IMR-90 (cell line): ENCODE results near the gene PLD1. TPM values are rescaled to one million over a fixed set of nuclear protein-coding genes. Genes with fewer than 3 reads are reported as not detected.
A peak's percentile ranks its signal among the peaks of the same experiment; 100 is the strongest.

Experiments used
- ATAC-seq: fragments of 200-7000 bp; cut with Tn5 transposase; 2 replicates; pipeline ENCODE4 v1.9.1; 2020; ENCODE audit warnings: low read depth, mild to moderate bottlenecking, moderate library complexity
- BruUV-seq: library from RNA; stranded (reverse); fragments of 400-500 nt; replicated peaks from 2 replicates; lab custom pipeline; 2021; lab: Mats Ljungman, UMichigan
- CTCF ChIA-PET: fragments of 300-600 bp; formaldehyde crosslinking; extraction: SDS; loops from one replicate; lab custom pipeline; 2021; ENCODE audit warnings: antibody characterized with exemption; lab: Yijun Ruan, JAX
- POLR2A ChIA-PET: fragments of 300-600 bp; sonication (Branson Sonifier 250); formaldehyde crosslinking; loops from one replicate; lab custom pipeline; 2022; ENCODE audit warnings: antibody characterized with exemption; ENCODE audit not compliant: unreplicated experiment; lab: Charles Lee
- DNase-seq: peaks from one replicate; pipeline ENCODE4 v3.0.0; 2013
- H2AFZ ChIP-seq: replicated peaks from 2 replicates; pipeline ENCODE3; 2013; ENCODE audit warnings: low read length, mild to moderate bottlenecking; ENCODE audit not compliant: poor library complexity
- H2AK5ac ChIP-seq: 2 replicates; pipeline ENCODE4 v1.6.1; 2013; ENCODE audit warnings: low read depth, low read length, inconsistent platforms
- H2AK9ac ChIP-seq: replicated peaks from 2 replicates; pipeline ENCODE3; 2013; ENCODE audit warnings: mild to moderate bottlenecking, low read depth, low read length, moderate library complexity; ENCODE audit not compliant: poor library complexity
- H2BK120ac ChIP-seq: 2 replicates; pipeline ENCODE4 v1.6.1; 2013; ENCODE audit warnings: low read depth, low read length, inconsistent platforms
- H2BK15ac ChIP-seq: 3 replicates; pipeline ENCODE4 v1.6.1; 2013; ENCODE audit warnings: low read depth, low read length, inconsistent platforms
- H2BK20ac ChIP-seq: 2 replicates; pipeline ENCODE4 v1.6.1; 2013; ENCODE audit warnings: low read depth, mild to moderate bottlenecking, inconsistent platforms, low read length, moderate library complexity
- H2BK5ac ChIP-seq: 2 replicates; pipeline ENCODE4 v1.6.1; 2013; ENCODE audit warnings: mild to moderate bottlenecking, low read depth, low read length, inconsistent platforms; ENCODE audit not compliant: poor library complexity, severe bottlenecking
- H3K14ac ChIP-seq: replicated peaks from 2 replicates; pipeline ENCODE4 v1.6.1; 2013; ENCODE audit warnings: low read depth, low read length, inconsistent platforms
- H3K18ac ChIP-seq: 2 replicates; pipeline ENCODE4 v1.6.1; 2013; ENCODE audit warnings: low read depth, low read length, control low read depth
- H3K23ac ChIP-seq: 2 replicates; pipeline ENCODE4 v1.6.1; 2013; ENCODE audit warnings: low read depth, low read length, inconsistent platforms
- H3K27ac ChIP-seq: 2 replicates; pipeline ENCODE4 v1.5.1; 2013; ENCODE audit warnings: mild to moderate bottlenecking, control low read depth, low read length; ENCODE audit not compliant: insufficient read depth
- H3K27me3 ChIP-seq: 2 replicates; pipeline ENCODE4 v1.6.1; 2013; ENCODE audit warnings: low read length; ENCODE audit not compliant: control insufficient read depth, insufficient read depth
- H3K36me3 ChIP-seq: 2 replicates; pipeline ENCODE4 v1.6.1; 2013; ENCODE audit warnings: low read length, mixed read lengths; ENCODE audit not compliant: control insufficient read depth, insufficient read depth
- H3K4ac ChIP-seq: 2 replicates; pipeline ENCODE4 v1.6.1; 2013; ENCODE audit warnings: low read depth, low read length, inconsistent platforms
- H3K4me1 ChIP-seq: 2 replicates; pipeline ENCODE4 v1.6.1; 2013; ENCODE audit warnings: low read length, mixed read lengths; ENCODE audit not compliant: control insufficient read depth, insufficient read depth
- H3K4me2 ChIP-seq: 2 replicates; pipeline ENCODE4 v1.6.1; 2013; ENCODE audit warnings: low read depth, mild to moderate bottlenecking, control low read depth, low read length, moderate library complexity
- H3K4me3 ChIP-seq: 2 replicates; pipeline ENCODE4 v1.5.1; 2013; ENCODE audit warnings: low read depth, mild to moderate bottlenecking, control low read depth, low read length, moderate library complexity; ENCODE audit not compliant: insufficient read depth
- H3K56ac ChIP-seq: 2 replicates; pipeline ENCODE4 v1.6.1; 2013; ENCODE audit warnings: low read length, inconsistent platforms; ENCODE audit not compliant: insufficient read depth; ENCODE audit errors: extremely low read depth
- H3K79me1 ChIP-seq, 2 experiments: 2 replicates each; pipeline ENCODE4 v1.6.1; 2013; ENCODE audit warnings: low read length in 2 of 2, inconsistent platforms in 1 of 2, low read depth in 1 of 2
- H3K9ac ChIP-seq: 2 replicates; pipeline ENCODE4 v1.6.1; 2013; ENCODE audit warnings: low read depth, low read length, control low read depth
- H3K9me1 ChIP-seq: 2 replicates; pipeline ENCODE4 v1.6.1; 2013; ENCODE audit warnings: low read length, inconsistent platforms; ENCODE audit not compliant: insufficient read depth
- H3K9me3 ChIP-seq: 2 replicates; pipeline ENCODE4 v1.6.1; 2013; ENCODE audit warnings: low read length; ENCODE audit not compliant: control insufficient read depth, insufficient read depth
- H4K20me1 ChIP-seq: 2 replicates; pipeline ENCODE4 v1.6.1; 2013; ENCODE audit warnings: low read length, inconsistent platforms; ENCODE audit not compliant: insufficient read depth
- H4K5ac ChIP-seq: 2 replicates; pipeline ENCODE4 v1.6.1; 2013; ENCODE audit warnings: mild to moderate bottlenecking, low read depth, low read length, control low read depth
- H4K8ac ChIP-seq, 2 experiments: 2 replicates each; pipeline ENCODE4 v1.6.1; 2013; ENCODE audit warnings: low read depth in 2 of 2, low read length in 2 of 2, control low read depth in 1 of 2, inconsistent platforms in 1 of 2
- H4K91ac ChIP-seq: 2 replicates; pipeline ENCODE4 v1.6.1; 2013; ENCODE audit warnings: low read depth, low read length, inconsistent platforms; ENCODE audit not compliant: insufficient read depth
- BHLHE40 ChIP-seq: fragments of 150-350 bp; IDR thresholded peaks from 2 replicates; pipeline ENCODE4 v1.6.1; 2016; ENCODE audit warnings: mild to moderate bottlenecking, low read depth, low read length
- CEBPB ChIP-seq: IDR thresholded peaks from 2 replicates; pipeline ENCODE4 v1.6.1; 2012; ENCODE audit warnings: low read depth, low read length, improper control_type of control experiment
- CHD1 ChIP-seq: IDR thresholded peaks from 2 replicates; pipeline ENCODE4 v1.6.1; 2012; ENCODE audit warnings: low read depth, low read length, improper control_type of control experiment
- FOS ChIP-seq: fragments of 150-350 bp; IDR thresholded peaks from 2 replicates; pipeline ENCODE4 v1.6.1; 2016; ENCODE audit warnings: low read depth, low read length
- MAFK ChIP-seq: IDR thresholded peaks from 2 replicates; pipeline ENCODE4 v1.6.1; 2012; ENCODE audit warnings: low read depth, low read length, improper control_type of control experiment
- MAZ ChIP-seq: IDR thresholded peaks from 2 replicates; pipeline ENCODE4 v1.6.1; 2012; ENCODE audit warnings: low read depth, mild to moderate bottlenecking, low read length, improper control_type of control experiment, moderate library complexity, borderline replicate concordance
- MXI1 ChIP-seq: IDR thresholded peaks from 2 replicates; pipeline ENCODE4 v1.6.1; 2012; ENCODE audit warnings: low read depth, mild to moderate bottlenecking, low read length, moderate library complexity, borderline replicate concordance
- NFE2L2 ChIP-seq: fragments of 150-350 bp; IDR thresholded peaks from 2 replicates; pipeline ENCODE4 v1.6.1; 2016; ENCODE audit warnings: low read depth, mild to moderate bottlenecking, low read length
- POLR2A ChIP-seq: IDR thresholded peaks from 2 replicates; pipeline ENCODE4 v1.6.1; 2012; ENCODE audit warnings: mild to moderate bottlenecking, low read depth, low read length
- RAD21 ChIP-seq: IDR thresholded peaks from 2 replicates; pipeline ENCODE4 v1.6.1; 2012; ENCODE audit warnings: low read length, improper control_type of control experiment
- RCOR1 ChIP-seq: IDR thresholded peaks from 2 replicates; pipeline ENCODE4 v1.6.1; 2012; ENCODE audit warnings: mild to moderate bottlenecking, low read length, improper control_type of control experiment; ENCODE audit not compliant: insufficient replicate concordance
- RFX5 ChIP-seq: IDR thresholded peaks from 2 replicates; pipeline ENCODE4 v1.8.0; 2012; ENCODE audit warnings: low read depth, mild to moderate bottlenecking, low read length, moderate library complexity
- SMC3 ChIP-seq: fragments of 150-350 bp; IDR thresholded peaks from 2 replicates; pipeline ENCODE4 v1.6.1; 2016; ENCODE audit warnings: low read depth, mild to moderate bottlenecking, antibody characterized with exemption, low read length, moderate library complexity
- WGBS, 2 experiments: methylation state at CpG; one replicate each; pipeline versions ENCODE4 v1.1.5 to v1.1.7; 2013; ENCODE audit warnings: missing lambda C conversion rate in 2 of 2; ENCODE audit not compliant: insufficient read length in 1 of 2; ENCODE audit errors: extremely low coverage in 2 of 2; 5-methylcytosine and 5-hydroxymethylcytosine counted together
- dilution Hi-C: fragments of 300-500 bp; cut with HindIII; formaldehyde crosslinking; loops from one replicate; pipeline ENCODE4 v1.14.3; 2018; ENCODE audit warnings: low sequenced_read_pairs; ENCODE audit not compliant: unreplicated experiment
- in situ Hi-C: fragments of 300-500 bp; cut with MboI; formaldehyde crosslinking; loops from 3 replicates; pipeline ENCODE4 v1.14.3; 2019; ENCODE audit warnings: low sequenced_read_pairs, inconsistent platforms, mixed read lengths
- intact Hi-C: fragments of 100-400 bp; cut with micrococcal nuclease; formaldehyde crosslinking; loops from 2 replicates; pipeline ENCODE4 v1.10.0; 2022
- polyA plus RNA-seq, 3 experiments: library from polyadenylated mRNA; depleted of rRNA; stranded (reverse); fragments of >200 nt; gene quantifications; 2 replicates each; pipeline ENCODE4 v1.2.3, GENCODE V29; 2012; ENCODE audit warnings: low replicate concordance in 1 of 3
- total RNA-seq: library from RNA; depleted of rRNA; stranded (reverse); fragments of >200 nt; gene quantifications from 2 replicates; pipeline ENCODE4 v1.2.3, GENCODE V29; 2012
- TF ChIP-seq, protein P1 (sequence below): conservative IDR thresholded peaks from 2 replicates; pipeline ENCODE4 v1.5.1; 2012; ENCODE audit warnings: mild to moderate bottlenecking, low read depth, low read length, improper control_type of control experiment
- TF ChIP-seq, protein P2 (sequence below): fragments of 150-350 bp; IDR thresholded peaks from 2 replicates; pipeline ENCODE4 v1.6.1; 2016; ENCODE audit warnings: low read depth, mild to moderate bottlenecking, low read length, moderate library complexity, borderline replicate concordance
- TF ChIP-seq, protein P3 (sequence below): fragments of 150-350 bp; IDR thresholded peaks from 2 replicates; pipeline ENCODE4 v1.6.1; 2017; ENCODE audit warnings: mild to moderate bottlenecking, antibody characterized with exemption, low read length, low read depth

The PLD1 gene
- total and polyA plus RNA-seq, 2 of the 4 experiments (the other 2 are of a cell fraction) = 3.3 to 9.7 TPM

DNA sequence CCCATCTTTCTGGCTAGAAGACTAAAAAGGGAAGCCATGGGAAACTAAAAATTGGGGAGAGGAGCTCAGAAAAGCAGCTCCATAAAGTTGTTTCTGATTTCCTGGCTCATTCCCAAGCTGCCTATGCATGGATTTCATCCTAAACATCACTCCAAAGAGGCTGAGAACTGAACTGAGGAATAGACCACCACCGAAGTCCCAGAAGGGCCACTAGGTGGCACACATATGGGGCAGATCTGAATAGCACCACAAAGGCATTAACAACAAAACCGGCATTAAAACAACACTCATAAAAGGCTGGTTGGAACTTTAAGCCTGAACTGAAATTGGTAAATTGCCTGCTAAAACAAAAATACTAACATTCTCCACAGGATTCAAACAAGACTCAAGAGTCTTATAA, 106.3 kb downstream of the PLD1 start:
- Histone ChIP-seq H2BK5ac (no peak overlapping the region), H3K4me3 (no peak overlapping the region), H3K27me3 (no peaks in the 10 kb centered on the region), H3K4ac (no peak overlapping the region), H3K4me1 (no peaks in the 10 kb centered on the region), H3K23ac (no peak overlapping the region), H3K27ac (no peak overlapping the region), H3K9me3 (peaks cover 2% of the 10 kb centered on the region; the same call in 1 of the 2 replicates), H2BK15ac (no peak overlapping the region), H3K4me2 (no peak overlapping the region), H4K20me1 (no peaks in the 10 kb centered on the region), H3K9me1 (no peaks in the 10 kb centered on the region), H3K14ac (no peak overlapping the region), H4K91ac (no peak overlapping the region), H2AK9ac (no peak overlapping the region), H3K9ac (no peak overlapping the region), H3K18ac (no peak overlapping the region), H2AFZ (no peak overlapping the region), H2BK20ac (no peak overlapping the region), H2AK5ac (no peak overlapping the region), H3K79me1 (no peaks in the 10 kb centered on the region), H3K36me3 (peaks cover 2% of the 10 kb centered on the region; the same call in 1 of the 2 replicates), H3K56ac (no peak overlapping the region), H4K8ac (no peak overlapping the region), H2BK120ac (no peak overlapping the region), H4K5ac (no peak overlapping the region)
- intact Hi-C loops (loop anchor here (1.0 kb wide), 1 partner anchor 68 kb away; no protein-coding TSS in a partner anchor), dilution Hi-C loops (no loop called here), in situ Hi-C loops (no loop called here)
- WGBS, 2 experiments = no CpG with 5 or more reads among the region's 2 CpGs
- BruUV-seq = no TSS peak
- ChIA-PET POLR2A (no interaction called here), CTCF (no interaction called here)
- DNase-seq (peak; percentile 37), ATAC-seq (peak; percentile 62)
- no peak for TF ChIP-seq MAFK
- TF ChIP-seq, protein P1, sequence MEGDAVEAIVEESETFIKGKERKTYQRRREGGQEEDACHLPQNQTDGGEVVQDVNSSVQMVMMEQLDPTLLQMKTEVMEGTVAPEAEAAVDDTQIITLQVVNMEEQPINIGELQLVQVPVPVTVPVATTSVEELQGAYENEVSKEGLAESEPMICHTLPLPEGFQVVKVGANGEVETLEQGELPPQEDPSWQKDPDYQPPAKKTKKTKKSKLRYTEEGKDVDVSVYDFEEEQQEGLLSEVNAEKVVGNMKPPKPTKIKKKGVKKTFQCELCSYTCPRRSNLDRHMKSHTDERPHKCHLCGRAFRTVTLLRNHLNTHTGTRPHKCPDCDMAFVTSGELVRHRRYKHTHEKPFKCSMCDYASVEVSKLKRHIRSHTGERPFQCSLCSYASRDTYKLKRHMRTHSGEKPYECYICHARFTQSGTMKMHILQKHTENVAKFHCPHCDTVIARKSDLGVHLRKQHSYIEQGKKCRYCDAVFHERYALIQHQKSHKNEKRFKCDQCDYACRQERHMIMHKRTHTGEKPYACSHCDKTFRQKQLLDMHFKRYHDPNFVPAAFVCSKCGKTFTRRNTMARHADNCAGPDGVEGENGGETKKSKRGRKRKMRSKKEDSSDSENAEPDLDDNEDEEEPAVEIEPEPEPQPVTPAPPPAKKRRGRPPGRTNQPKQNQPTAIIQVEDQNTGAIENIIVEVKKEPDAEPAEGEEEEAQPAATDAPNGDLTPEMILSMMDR = peak; percentile 53
- TF ChIP-seq CHD1 = no peak
- TF ChIP-seq RFX5 = no peak
- TF ChIP-seq, protein P2, sequence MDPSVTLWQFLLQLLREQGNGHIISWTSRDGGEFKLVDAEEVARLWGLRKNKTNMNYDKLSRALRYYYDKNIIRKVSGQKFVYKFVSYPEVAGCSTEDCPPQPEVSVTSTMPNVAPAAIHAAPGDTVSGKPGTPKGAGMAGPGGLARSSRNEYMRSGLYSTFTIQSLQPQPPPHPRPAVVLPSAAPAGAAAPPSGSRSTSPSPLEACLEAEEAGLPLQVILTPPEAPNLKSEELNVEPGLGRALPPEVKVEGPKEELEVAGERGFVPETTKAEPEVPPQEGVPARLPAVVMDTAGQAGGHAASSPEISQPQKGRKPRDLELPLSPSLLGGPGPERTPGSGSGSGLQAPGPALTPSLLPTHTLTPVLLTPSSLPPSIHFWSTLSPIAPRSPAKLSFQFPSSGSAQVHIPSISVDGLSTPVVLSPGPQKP = no peak
- TF ChIP-seq MXI1 = no peak
- TF ChIP-seq RCOR1 = no peak
- no peak for TF ChIP-seq POLR2A
- TF ChIP-seq, protein P3, sequence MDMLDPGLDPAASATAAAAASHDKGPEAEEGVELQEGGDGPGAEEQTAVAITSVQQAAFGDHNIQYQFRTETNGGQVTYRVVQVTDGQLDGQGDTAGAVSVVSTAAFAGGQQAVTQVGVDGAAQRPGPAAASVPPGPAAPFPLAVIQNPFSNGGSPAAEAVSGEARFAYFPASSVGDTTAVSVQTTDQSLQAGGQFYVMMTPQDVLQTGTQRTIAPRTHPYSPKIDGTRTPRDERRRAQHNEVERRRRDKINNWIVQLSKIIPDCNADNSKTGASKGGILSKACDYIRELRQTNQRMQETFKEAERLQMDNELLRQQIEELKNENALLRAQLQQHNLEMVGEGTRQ = no peak
- TF ChIP-seq FOS = no peak
- no peak for TF ChIP-seq MAZ
- no peak for TF ChIP-seq NFE2L2
- no peak for TF ChIP-seq BHLHE40
- no peak for TF ChIP-seq CEBPB
- TF ChIP-seq RAD21 = peak; percentile 64
- TF ChIP-seq SMC3 = peak; percentile 66
